MM.1S (cell line): Measurements from ENCODE around the gene SLC25A29.

Experiments
- EZH2 ChIP-seq: fragments of 300-600 bp; sonication (generic); optimal IDR thresholded peaks from 2 replicates; pipeline ENCODE3; 2017; ENCODE audit warnings: low read depth, mild to moderate bottlenecking, antibody characterized with exemption, low read length, mixed read lengths
- TF ChIP-seq, protein P1 (sequence below): fragments of 300-600 bp; sonication (generic); IDR thresholded peaks from 2 replicates; pipeline ENCODE4 v1.5.1; 2016; ENCODE audit warnings: antibody characterized with exemption, low read length, mixed read lengths

DNA sequence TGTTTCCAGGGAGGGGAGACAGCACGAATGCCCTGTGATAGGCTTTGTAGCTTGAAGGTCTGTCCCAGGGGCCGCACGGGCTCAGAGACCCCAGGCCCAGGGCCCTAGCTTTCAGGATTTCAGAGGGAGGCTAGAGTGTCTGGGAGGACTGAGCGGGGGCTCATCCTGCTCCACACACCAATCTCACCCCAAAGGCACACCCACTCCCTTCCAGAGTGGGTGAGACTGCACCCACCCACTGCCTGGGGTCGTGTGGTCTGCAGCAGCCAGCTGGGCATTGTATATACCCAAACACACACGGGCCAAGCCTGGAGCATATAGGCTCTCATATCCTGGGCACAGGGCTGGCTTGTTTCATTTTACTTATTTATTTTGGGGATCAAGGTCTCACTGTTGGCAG lies 11.1 kb upstream of the SLC25A29 start:
- TF ChIP-seq, protein P1, sequence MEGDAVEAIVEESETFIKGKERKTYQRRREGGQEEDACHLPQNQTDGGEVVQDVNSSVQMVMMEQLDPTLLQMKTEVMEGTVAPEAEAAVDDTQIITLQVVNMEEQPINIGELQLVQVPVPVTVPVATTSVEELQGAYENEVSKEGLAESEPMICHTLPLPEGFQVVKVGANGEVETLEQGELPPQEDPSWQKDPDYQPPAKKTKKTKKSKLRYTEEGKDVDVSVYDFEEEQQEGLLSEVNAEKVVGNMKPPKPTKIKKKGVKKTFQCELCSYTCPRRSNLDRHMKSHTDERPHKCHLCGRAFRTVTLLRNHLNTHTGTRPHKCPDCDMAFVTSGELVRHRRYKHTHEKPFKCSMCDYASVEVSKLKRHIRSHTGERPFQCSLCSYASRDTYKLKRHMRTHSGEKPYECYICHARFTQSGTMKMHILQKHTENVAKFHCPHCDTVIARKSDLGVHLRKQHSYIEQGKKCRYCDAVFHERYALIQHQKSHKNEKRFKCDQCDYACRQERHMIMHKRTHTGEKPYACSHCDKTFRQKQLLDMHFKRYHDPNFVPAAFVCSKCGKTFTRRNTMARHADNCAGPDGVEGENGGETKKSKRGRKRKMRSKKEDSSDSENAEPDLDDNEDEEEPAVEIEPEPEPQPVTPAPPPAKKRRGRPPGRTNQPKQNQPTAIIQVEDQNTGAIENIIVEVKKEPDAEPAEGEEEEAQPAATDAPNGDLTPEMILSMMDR, result no peak
- no peak for TF ChIP-seq EZH2
